OCI-LY1 (cell line): ENCODE results near the gene GCK.

Source experiments
- H2AFZ ChIP-seq: fragments of 200-600 bp; sonication (generic), shearing (Covaris generic); 2 replicates; pipeline ENCODE4 v1.6.0; 2014; ENCODE audit warnings: antibody characterized with exemption, mild to moderate bottlenecking, low read length
- H3F3A ChIP-seq: fragments of 200-600 bp; sonication (generic), shearing (Covaris generic); 2 replicates; pipeline ENCODE4 v1.6.0; 2014; ENCODE audit warnings: mild to moderate bottlenecking, antibody characterized with exemption, low read length, moderate library complexity; ENCODE audit not compliant: insufficient read depth
- H3K27ac ChIP-seq: fragments of 200-600 bp; sonication (generic); 2 replicates; pipeline ENCODE4 v1.5.1; 2014; ENCODE audit warnings: low read length, mixed run types, mild to moderate bottlenecking, low read depth; ENCODE audit not compliant: poor library complexity, severe bottlenecking
- H3K27me3 ChIP-seq: fragments of 200-600 bp; sonication (generic); 2 replicates; pipeline ENCODE4 v1.6.0; 2014; ENCODE audit warnings: antibody characterized with exemption, mild to moderate bottlenecking, low read length, moderate library complexity; ENCODE audit not compliant: insufficient read depth
- H3K36me3 ChIP-seq: fragments of 200-600 bp; sonication (generic); 2 replicates; pipeline ENCODE4 v1.6.1; 2014; ENCODE audit warnings: mild to moderate bottlenecking, antibody characterized with exemption, low read length, moderate library complexity, mixed read lengths; ENCODE audit not compliant: insufficient read depth
- H3K4me1 ChIP-seq: fragments of 200-600 bp; sonication (generic); 2 replicates; pipeline ENCODE4 v1.5.1; 2014; ENCODE audit warnings: mild to moderate bottlenecking, low read length, moderate library complexity; ENCODE audit not compliant: insufficient read depth, severe bottlenecking
- H3K4me2 ChIP-seq: fragments of 200-600 bp; sonication (generic), shearing (Covaris generic); 2 replicates; pipeline ENCODE4 v1.6.1; 2014; ENCODE audit warnings: low read length
- H3K4me3 ChIP-seq: fragments of 200-600 bp; sonication (generic); 2 replicates; pipeline ENCODE4 v1.5.1; 2014; ENCODE audit warnings: low read length, low read depth, mild to moderate bottlenecking, mixed read lengths; ENCODE audit not compliant: poor library complexity, severe bottlenecking
- H3K79me2 ChIP-seq: fragments of 200-600 bp; shearing (Covaris generic); 2 replicates; pipeline ENCODE4 v1.6.1; 2016; ENCODE audit warnings: mixed run types, low read length, mixed read lengths; ENCODE audit not compliant: insufficient read depth
- H3K9ac ChIP-seq: fragments of 200-600 bp; sonication (generic), shearing (Covaris generic); 2 replicates; pipeline ENCODE4 v1.6.1; 2014; ENCODE audit warnings: mild to moderate bottlenecking, low read length, mixed read lengths
- H3K9me2 ChIP-seq: fragments of 200-600 bp; sonication (generic), shearing (Covaris generic); 2 replicates; pipeline ENCODE4 v1.6.1; 2014; ENCODE audit warnings: low read depth, mild to moderate bottlenecking, low read length, mixed read lengths
- H3K9me3 ChIP-seq: fragments of 200-600 bp; shearing (Covaris generic); 2 replicates; pipeline ENCODE4 v1.6.1; 2014; ENCODE audit warnings: low read length, mixed read lengths
- H4K20me1 ChIP-seq: fragments of 200-600 bp; sonication (generic), shearing (Covaris generic); 2 replicates; pipeline ENCODE4 v1.6.0; 2016; ENCODE audit warnings: mild to moderate bottlenecking, low read length; ENCODE audit not compliant: insufficient read depth
- EZH2 ChIP-seq: fragments of 200-600 bp; sonication (generic), shearing (Covaris generic); IDR thresholded peaks from 2 replicates; pipeline ENCODE4 v1.8.0; 2017; ENCODE audit warnings: borderline replicate concordance, mixed run types, mild to moderate bottlenecking, antibody characterized with exemption, low read length, moderate library complexity, mixed read lengths
- TF ChIP-seq, protein P1 (sequence below): fragments of 200-600 bp; sonication (generic), shearing (Covaris generic); IDR thresholded peaks from 2 replicates; pipeline ENCODE4 v1.5.1; 2017; ENCODE audit warnings: mild to moderate bottlenecking, antibody characterized with exemption, low read length, moderate library complexity, mixed read lengths

Gene GCK

DNA sequence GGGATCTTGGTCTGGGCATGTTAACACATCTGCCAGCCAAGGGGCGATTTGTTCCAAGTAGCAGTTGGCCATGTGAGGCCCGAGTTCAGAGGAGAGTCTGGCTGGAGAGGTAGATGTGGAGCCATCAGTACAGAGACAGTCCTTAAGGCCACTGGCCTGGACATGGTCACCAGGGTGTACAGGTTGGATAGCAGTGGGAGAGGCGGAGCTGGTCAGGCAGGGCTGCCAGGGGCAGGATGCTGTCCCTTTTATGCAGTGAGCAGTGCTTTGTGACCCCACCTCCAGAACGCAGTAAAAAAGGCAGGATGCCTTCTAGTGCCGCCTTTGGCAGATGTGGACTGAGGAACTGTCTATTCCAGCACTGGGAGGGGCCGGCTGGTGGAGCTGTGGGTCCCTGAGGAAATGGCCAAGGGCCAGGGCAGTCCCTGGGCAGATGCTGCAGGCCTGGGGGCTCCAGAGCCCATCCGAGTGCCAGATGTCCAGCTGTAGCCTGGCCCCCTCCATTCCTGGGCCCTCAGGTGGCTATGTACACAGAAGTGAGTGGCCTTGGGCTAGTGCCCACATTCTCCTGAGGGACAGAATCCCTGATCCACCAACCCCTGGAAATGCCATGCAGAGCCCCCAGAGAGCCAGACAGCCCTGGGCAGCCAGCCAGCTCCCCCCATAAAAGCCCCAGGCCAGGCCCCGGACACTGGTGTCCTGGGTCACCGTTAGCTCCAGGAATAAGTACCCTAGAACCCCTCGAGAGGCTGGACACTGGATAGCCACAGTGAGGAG lies 31.0 kb downstream of the GCK start:
- no peak overlapping the region for H3K27ac ChIP-seq
- H3K79me2 ChIP-seq = no peaks in the 10 kb centered on the region
- no peaks in the 10 kb centered on the region for H3F3A ChIP-seq
- H3K9ac ChIP-seq = no peak overlapping the region
- H3K4me2 ChIP-seq = no peak overlapping the region
- no peaks in the 10 kb centered on the region for H3K36me3 ChIP-seq
- H3K27me3 ChIP-seq = peaks cover 7% of the 10 kb centered on the region; the same call in 1 of the 2 replicates
- H3K4me1 ChIP-seq = no peaks in the 10 kb centered on the region
- H2AFZ ChIP-seq = no peak overlapping the region
- H3K4me3 ChIP-seq = no peak overlapping the region
- H3K9me3 ChIP-seq = no peaks in the 10 kb centered on the region
- TF ChIP-seq EZH2 = no peak
- TF ChIP-seq, protein P1, sequence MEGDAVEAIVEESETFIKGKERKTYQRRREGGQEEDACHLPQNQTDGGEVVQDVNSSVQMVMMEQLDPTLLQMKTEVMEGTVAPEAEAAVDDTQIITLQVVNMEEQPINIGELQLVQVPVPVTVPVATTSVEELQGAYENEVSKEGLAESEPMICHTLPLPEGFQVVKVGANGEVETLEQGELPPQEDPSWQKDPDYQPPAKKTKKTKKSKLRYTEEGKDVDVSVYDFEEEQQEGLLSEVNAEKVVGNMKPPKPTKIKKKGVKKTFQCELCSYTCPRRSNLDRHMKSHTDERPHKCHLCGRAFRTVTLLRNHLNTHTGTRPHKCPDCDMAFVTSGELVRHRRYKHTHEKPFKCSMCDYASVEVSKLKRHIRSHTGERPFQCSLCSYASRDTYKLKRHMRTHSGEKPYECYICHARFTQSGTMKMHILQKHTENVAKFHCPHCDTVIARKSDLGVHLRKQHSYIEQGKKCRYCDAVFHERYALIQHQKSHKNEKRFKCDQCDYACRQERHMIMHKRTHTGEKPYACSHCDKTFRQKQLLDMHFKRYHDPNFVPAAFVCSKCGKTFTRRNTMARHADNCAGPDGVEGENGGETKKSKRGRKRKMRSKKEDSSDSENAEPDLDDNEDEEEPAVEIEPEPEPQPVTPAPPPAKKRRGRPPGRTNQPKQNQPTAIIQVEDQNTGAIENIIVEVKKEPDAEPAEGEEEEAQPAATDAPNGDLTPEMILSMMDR = no peak
- H3K9me2 ChIP-seq = no peaks in the 10 kb centered on the region
- no peaks in the 10 kb centered on the region for H4K20me1 ChIP-seq

DNA sequence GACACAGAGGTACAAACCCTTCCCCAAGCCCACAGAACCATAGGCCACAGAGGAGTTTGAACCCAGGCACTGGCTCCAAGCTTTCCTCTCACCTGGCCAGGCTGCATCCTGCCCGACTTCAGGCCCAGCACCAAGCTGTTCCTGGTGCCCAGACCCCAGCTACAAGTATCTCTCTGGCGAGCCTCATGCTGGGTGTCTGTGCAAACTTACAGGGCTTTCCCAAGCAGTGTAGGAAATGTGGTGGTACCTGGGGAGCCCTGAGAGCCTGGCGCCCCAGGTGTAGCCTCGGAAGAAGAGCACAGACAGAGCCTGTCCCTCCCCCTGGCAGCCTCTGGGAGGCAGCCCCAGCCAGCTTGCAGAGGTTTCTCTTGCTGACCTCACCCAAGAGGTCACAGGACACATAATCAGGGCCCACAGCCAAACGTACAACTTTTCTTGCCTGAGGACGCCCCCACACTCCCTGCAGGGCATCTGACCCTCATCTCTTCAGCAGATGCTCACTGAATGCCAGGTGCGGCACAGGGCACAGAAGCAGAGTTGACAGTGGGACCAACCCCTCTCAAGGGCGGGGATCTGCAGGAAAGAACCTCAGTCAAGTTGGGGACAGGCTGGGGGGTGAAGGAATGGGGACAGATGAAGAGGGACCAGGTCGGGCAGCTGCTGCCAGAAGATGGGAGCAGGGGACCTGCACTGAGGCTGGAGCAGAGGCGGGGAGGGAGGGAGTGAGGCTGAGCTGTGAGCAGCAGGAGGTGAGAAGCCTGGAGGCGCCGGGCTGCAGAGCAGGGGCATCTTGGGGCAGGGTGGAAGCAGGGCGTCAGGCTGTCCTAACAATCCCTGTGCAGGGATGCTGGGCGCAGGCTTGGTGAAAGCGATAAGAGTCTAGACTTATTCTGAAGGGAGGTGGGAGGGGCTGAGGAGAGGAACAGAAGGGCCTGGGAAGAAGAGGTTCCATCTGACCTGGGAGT lies 31.8 kb downstream of the GCK start:
- TF ChIP-seq, protein P1 = no peak
- no peak for TF ChIP-seq EZH2
- H3K36me3 ChIP-seq = no peaks in the 10 kb centered on the region

DNA sequence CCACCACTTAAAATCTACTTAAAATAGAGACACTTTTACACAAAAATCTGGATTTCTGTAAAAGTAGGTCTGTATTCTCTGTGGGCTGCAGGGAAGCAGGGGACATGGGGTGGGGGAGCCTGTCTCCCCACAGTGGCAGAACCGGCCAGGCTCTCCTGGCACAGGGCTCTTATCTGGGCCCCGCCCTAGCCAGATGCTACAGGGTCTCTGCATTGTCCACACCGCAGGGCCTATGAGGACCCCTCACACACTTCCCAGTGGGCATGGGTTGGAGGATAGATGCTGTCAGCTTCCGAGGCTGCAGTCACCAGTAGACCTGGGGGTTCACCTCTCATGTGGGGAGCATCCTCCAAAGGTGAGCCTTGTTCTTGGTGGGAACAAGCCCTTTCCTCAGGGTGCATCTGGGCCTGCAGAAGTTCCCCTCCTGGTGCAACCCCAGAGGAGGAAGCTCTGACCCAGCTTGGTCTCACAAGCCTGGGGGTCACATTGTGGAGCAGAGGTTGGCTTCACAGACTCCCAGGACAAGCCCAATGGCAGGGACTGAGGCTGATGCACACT lies 32.7 kb downstream of the GCK start:
- Histone ChIP-seq H3F3A (no peaks in the 10 kb centered on the region), H4K20me1 (no peaks in the 10 kb centered on the region), H3K9me2 (no peaks in the 10 kb centered on the region), H3K9me3 (no peaks in the 10 kb centered on the region), H3K36me3 (no peaks in the 10 kb centered on the region), H3K4me2 (no peak overlapping the region), H3K27me3 (no peaks in the 10 kb centered on the region), H3K4me1 (no peaks in the 10 kb centered on the region), H3K79me2 (no peaks in the 10 kb centered on the region), H3K4me3 (no peak overlapping the region), H3K27ac (no peak overlapping the region), H3K9ac (no peak overlapping the region), H2AFZ (no peak overlapping the region)
- TF ChIP-seq, protein P1 = no peak
- TF ChIP-seq EZH2 = no peak

More for the DNA sequence above, 31.8 kb downstream of the GCK start:
- no peak overlapping the region for H3K27ac ChIP-seq
- H3F3A ChIP-seq = no peaks in the 10 kb centered on the region
- no peak overlapping the region for H3K4me3 ChIP-seq
- no peaks in the 10 kb centered on the region for H3K4me1 ChIP-seq
- no peaks in the 10 kb centered on the region for H3K9me3 ChIP-seq
- H3K9me2 ChIP-seq = no peaks in the 10 kb centered on the region
- peaks cover 5% of the 10 kb centered on the region; the same call in 1 of the 2 replicates for H3K27me3 ChIP-seq
- H3K4me2 ChIP-seq = no peak overlapping the region
- H2AFZ ChIP-seq = no peak overlapping the region
- no peaks in the 10 kb centered on the region for H4K20me1 ChIP-seq
- no peak overlapping the region for H3K9ac ChIP-seq
- no peaks in the 10 kb centered on the region for H3K79me2 ChIP-seq
